Endothelial cell (in vitro differentiated cells): ENCODE results near the gene PLCH2. TPM values are rescaled to one million over a fixed set of nuclear protein-coding genes. Genes with fewer than 3 reads are reported as not detected.

Experiments used
- DNase-seq: peaks from one replicate; pipeline ENCODE4 v3.0.0; 2021; ENCODE audit warnings: low spot score
- H3K27ac Mint-ChIP-seq: one replicate; pipeline ENCODE4 v1.8.0; 2021; ENCODE audit warnings: mixed read lengths, inconsistent platforms; ENCODE audit not compliant: unreplicated experiment
- H3K27me3 Mint-ChIP-seq: one replicate; pipeline ENCODE4 v1.8.0; 2021; ENCODE audit warnings: mild to moderate bottlenecking, moderate library complexity, mixed read lengths, inconsistent platforms; ENCODE audit not compliant: unreplicated experiment
- H3K36me3 Mint-ChIP-seq: one replicate; pipeline ENCODE4 v1.8.0; 2021; ENCODE audit warnings: mild to moderate bottlenecking, low read depth, mixed read lengths, inconsistent platforms; ENCODE audit not compliant: unreplicated experiment
- H3K4me1 Mint-ChIP-seq: one replicate; pipeline ENCODE4 v1.8.0; 2021; ENCODE audit warnings: mild to moderate bottlenecking, mixed read lengths, inconsistent platforms; ENCODE audit not compliant: unreplicated experiment
- H3K4me3 Mint-ChIP-seq: one replicate; pipeline ENCODE4 v1.8.0; 2021; ENCODE audit warnings: mild to moderate bottlenecking, mixed read lengths, inconsistent platforms; ENCODE audit not compliant: unreplicated experiment
- H3K9me3 Mint-ChIP-seq: one replicate; pipeline ENCODE4 v1.8.0; 2021; ENCODE audit warnings: mixed read lengths, inconsistent platforms; ENCODE audit not compliant: unreplicated experiment
- total RNA-seq: library from RNA; stranded (reverse); fragmentation: NEBNext Ultra II Directional; extraction: Animal tissue kit (Norgen Biotek cat#: 25700); gene quantifications from one replicate; pipeline ENCODE4 v1.2.1, GENCODE V29; 2021; ENCODE audit not compliant: unreplicated experiment
- TF ChIP-seq, protein P1 (sequence below): fragments of 200-600 bp; sonication (generic); IDR thresholded peaks from one replicate; pipeline ENCODE4 v1.5.0; 2021; ENCODE audit warnings: antibody characterized with exemption; ENCODE audit not compliant: unreplicated experiment

PLCH2 gene
- total RNA-seq, 1 donor from 2014 or later = not detected

DNA sequence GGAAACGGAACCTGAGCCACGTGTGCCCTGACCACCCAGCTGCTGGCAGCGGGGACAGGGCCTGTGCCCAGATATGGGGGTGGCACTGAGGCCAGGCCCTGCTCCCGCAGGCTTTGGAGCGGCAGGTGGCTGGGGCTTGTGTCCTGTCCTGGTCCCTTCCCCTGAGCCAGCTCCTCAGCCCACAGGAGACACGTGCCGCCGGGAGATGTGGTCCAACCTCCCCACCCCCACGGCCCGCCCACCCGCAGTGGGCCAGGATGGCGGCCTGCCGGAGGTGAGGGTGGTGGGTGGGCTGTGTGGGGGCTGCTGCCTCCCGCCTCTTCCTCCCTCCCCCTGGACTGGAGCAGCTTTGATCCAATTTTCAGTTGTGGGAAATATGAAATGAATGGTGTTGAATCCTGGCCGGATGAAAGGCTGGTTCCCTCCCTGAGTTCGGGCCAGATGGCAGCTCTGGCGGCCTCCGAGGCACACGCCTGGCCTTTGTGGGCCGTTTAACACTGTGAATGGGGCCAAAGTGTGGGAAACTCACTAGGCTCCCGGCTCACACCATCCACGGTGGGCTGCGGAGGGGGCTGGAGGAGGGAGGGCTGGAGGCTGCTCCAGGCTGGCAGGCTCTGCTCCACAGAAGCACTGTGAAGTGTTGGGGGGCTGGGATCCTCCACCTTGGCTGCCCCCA is 56.5 kb downstream of the PLCH2 start:
- Mint-ChIP-seq H3K4me3 (no peak overlapping the region), H3K27ac (no peak overlapping the region), H3K9me3 (no peaks in the 10 kb centered on the region), H3K36me3 (no peaks in the 10 kb centered on the region), H3K4me1 (no peaks in the 10 kb centered on the region), H3K27me3 (peaks cover 17% of the 10 kb centered on the region)
- TF ChIP-seq, protein P1, sequence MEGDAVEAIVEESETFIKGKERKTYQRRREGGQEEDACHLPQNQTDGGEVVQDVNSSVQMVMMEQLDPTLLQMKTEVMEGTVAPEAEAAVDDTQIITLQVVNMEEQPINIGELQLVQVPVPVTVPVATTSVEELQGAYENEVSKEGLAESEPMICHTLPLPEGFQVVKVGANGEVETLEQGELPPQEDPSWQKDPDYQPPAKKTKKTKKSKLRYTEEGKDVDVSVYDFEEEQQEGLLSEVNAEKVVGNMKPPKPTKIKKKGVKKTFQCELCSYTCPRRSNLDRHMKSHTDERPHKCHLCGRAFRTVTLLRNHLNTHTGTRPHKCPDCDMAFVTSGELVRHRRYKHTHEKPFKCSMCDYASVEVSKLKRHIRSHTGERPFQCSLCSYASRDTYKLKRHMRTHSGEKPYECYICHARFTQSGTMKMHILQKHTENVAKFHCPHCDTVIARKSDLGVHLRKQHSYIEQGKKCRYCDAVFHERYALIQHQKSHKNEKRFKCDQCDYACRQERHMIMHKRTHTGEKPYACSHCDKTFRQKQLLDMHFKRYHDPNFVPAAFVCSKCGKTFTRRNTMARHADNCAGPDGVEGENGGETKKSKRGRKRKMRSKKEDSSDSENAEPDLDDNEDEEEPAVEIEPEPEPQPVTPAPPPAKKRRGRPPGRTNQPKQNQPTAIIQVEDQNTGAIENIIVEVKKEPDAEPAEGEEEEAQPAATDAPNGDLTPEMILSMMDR = no peak
- DNase-seq = no peak

DNA sequence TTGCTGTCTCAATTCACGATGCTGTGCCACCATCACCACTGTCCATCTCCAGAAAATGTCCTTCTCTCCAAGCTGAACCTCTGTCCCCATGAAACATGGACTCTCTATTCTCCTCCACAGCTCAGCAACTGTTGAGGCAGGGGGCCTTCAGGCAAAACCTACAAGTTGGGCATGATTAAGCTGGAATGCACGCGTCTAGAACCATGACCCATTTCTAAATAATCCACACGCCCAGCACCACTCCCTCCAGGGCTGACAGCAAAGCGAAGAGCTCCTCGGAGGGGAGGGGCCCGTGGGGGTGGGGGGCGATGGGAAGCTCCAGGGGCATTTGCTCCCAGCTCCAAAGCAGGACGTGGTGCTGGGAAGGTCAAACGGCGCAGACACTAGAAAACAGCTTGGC is 57.3 kb downstream of the PLCH2 start:
- Mint-ChIP-seq H3K4me1 (no peaks in the 10 kb centered on the region), H3K4me3 (peak overlapping the region; percentile 51), H3K27ac (no peak overlapping the region), H3K27me3 (peaks cover 17% of the 10 kb centered on the region), H3K36me3 (no peaks in the 10 kb centered on the region), H3K9me3 (no peaks in the 10 kb centered on the region)
- TF ChIP-seq, protein P1 = no peak
- DNase-seq = no peak

DNA sequence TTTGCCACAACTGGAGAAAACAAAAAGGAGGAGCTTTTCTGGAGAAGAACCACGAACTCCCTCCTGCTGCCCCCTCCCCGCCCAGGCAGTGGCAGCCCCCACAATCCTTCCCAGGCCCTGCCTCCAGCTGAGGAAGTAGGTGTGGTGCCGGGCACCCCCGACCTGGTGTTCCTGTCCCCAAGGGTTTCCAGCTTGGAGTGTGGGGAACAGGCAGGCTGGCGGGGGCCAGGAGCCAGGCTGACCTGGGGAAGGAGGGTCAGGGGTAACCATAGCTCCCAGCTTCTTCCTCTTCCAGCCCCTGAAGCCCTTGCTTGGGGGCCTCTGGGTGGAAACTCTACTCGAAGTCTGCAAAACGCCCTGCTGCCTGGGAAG is 58.2 kb downstream of the PLCH2 start:
- peaks cover 17% of the 10 kb centered on the region for H3K27me3 Mint-ChIP-seq
- TF ChIP-seq, protein P1 = no peak

DNA sequence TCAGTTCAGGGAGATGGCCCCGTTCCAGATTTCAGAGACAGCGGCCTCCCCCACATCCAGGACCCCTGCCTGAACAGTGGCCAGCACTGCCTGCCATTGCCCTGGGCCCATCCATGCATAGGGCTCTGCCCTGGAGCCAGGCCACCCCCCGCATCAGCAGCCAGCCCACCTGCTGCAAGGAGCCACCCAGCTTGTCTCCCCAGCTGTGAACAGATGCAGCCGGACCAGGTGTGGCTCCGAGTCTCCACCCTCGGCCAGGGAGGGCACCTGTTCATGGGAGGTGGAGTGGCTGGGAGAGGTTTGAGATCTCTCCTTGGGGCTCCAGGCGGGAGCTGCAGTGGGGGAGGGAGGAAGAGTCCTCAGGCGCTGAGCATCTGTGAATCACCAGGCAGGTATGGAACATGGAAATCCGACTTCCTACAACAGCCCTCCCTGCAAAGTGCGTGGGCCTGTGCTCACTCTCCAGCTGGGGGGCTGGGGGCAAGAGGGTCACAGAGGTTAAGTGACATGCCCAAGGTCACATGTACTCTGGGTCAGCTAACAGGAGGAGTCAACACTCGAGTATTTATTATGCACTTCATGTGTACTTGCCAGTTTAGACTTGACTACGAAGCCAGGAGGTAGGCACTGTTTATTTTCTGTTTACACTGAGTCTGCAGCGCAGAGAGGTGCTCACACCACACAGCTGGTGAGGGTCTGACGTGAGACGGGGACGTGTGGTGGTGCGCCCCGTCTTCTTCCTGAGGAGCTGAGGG is 58.8 kb downstream of the PLCH2 start:
- DNase-seq = no peak
- Mint-ChIP-seq H3K4me3 (no peak overlapping the region), H3K27ac (no peak overlapping the region), H3K36me3 (no peaks in the 10 kb centered on the region), H3K27me3 (peaks cover 17% of the 10 kb centered on the region), H3K9me3 (no peaks in the 10 kb centered on the region), H3K4me1 (no peaks in the 10 kb centered on the region)
- TF ChIP-seq, protein P1 = no peak

More for the DNA sequence above, 58.2 kb downstream of the PLCH2 start:
- DNase-seq = no peak
- no peaks in the 10 kb centered on the region for H3K36me3 Mint-ChIP-seq
- H3K9me3 Mint-ChIP-seq = no peaks in the 10 kb centered on the region
- no peaks in the 10 kb centered on the region for H3K4me1 Mint-ChIP-seq
- no peak overlapping the region for H3K4me3 Mint-ChIP-seq
- no peak overlapping the region for H3K27ac Mint-ChIP-seq

DNA sequence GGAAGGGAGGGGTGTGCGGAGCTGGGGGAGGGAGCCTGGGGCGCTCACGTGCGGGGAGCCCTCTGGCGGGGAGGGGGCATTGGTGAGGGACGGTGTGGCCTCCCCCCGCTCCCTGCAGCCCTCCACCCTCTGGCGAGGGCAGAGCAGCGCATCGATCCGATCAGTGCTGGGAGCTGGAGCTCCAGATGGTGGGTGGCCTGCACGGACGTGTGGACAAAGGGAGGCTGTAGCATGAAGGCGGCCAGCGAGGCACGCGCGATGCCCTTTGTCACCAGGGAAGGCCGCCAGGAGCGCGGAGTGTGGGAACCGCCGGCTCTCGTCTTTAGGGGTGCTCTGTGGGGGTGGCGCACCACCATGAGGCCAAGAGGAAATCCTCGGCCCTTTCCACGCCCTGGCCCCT is 59.4 kb downstream of the PLCH2 start:
- TF ChIP-seq, protein P1 = no peak
- peaks cover 17% of the 10 kb centered on the region for H3K27me3 Mint-ChIP-seq
- H3K4me3 Mint-ChIP-seq = no peak overlapping the region
- H3K36me3 Mint-ChIP-seq = no peaks in the 10 kb centered on the region
- no peaks in the 10 kb centered on the region for H3K9me3 Mint-ChIP-seq
- no peak for DNase-seq
- H3K4me1 Mint-ChIP-seq = no peaks in the 10 kb centered on the region
- no peak overlapping the region for H3K27ac Mint-ChIP-seq
